ENCODE measurements around the gene LRP3.

Gene LRP3

DNA sequence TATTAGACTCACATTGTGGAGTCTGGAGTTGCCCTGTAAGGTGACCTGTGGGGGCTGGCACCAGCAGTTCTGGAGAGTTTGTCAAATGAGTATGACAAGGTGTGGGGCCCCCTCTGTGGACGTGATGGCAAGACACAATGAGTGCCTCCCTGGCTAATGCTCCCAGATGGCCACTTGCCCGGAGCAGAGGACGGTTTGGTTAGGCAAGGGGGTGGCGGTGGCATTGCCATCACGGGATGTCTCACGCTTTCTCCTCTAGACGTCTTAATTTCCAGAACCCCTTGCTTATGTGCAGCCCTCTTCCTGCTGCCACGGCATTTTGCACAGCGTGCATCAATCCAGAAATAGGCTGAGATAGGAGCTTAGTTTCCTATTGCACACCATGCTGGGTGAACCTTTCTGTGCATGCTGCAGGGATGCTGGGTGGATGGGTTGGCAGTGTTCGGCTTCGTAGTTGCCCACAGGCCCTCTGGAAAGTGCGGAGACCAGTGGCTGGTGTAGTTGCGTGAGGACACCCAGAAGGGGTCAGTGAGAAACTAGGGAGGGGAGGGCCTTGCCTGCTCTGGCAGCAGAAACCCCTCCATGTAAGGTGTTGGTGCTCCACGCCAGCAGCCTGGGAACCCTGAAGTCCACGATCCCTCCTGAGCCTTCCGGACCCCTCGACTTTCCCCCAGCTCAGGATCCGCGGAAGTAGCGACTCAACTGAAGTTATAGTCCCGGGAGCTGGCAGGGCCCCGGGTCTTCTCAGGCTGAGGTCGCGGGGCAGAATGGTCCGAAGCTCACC lies 18.1 kb upstream of the LRP3 start:
- Histone ChIP-seq H3K27me3 (ENCODE audit: control insufficient read depth, insufficient read depth, low read length) (no peaks in the 10 kb centered on the region), H3K9me3 (ENCODE audit: control insufficient read depth, low read length) (no peaks in the 10 kb centered on the region), H3K27ac (peak overlapping the region; percentile 93), H2AFZ (peak overlapping the region; percentile 89), H3K4me3 (ENCODE audit: low read depth, low read length) (peak overlapping the region; percentile 81), H3K79me2 (no peaks in the 10 kb centered on the region), H3K36me3 (ENCODE audit: control insufficient read depth, insufficient read depth, low read length) (no peaks in the 10 kb centered on the region), H3K9ac (peak overlapping the region; percentile 70), H3K4me1 (peaks cover 7% of the 10 kb centered on the region), H3K4me2 (ENCODE audit: low read length) (peak overlapping the region; percentile 69)
- TF ChIP-seq, protein P1, sequence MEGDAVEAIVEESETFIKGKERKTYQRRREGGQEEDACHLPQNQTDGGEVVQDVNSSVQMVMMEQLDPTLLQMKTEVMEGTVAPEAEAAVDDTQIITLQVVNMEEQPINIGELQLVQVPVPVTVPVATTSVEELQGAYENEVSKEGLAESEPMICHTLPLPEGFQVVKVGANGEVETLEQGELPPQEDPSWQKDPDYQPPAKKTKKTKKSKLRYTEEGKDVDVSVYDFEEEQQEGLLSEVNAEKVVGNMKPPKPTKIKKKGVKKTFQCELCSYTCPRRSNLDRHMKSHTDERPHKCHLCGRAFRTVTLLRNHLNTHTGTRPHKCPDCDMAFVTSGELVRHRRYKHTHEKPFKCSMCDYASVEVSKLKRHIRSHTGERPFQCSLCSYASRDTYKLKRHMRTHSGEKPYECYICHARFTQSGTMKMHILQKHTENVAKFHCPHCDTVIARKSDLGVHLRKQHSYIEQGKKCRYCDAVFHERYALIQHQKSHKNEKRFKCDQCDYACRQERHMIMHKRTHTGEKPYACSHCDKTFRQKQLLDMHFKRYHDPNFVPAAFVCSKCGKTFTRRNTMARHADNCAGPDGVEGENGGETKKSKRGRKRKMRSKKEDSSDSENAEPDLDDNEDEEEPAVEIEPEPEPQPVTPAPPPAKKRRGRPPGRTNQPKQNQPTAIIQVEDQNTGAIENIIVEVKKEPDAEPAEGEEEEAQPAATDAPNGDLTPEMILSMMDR (IDR thresholded peaks at IDR 0.05), result peak; percentile 5

DNA sequence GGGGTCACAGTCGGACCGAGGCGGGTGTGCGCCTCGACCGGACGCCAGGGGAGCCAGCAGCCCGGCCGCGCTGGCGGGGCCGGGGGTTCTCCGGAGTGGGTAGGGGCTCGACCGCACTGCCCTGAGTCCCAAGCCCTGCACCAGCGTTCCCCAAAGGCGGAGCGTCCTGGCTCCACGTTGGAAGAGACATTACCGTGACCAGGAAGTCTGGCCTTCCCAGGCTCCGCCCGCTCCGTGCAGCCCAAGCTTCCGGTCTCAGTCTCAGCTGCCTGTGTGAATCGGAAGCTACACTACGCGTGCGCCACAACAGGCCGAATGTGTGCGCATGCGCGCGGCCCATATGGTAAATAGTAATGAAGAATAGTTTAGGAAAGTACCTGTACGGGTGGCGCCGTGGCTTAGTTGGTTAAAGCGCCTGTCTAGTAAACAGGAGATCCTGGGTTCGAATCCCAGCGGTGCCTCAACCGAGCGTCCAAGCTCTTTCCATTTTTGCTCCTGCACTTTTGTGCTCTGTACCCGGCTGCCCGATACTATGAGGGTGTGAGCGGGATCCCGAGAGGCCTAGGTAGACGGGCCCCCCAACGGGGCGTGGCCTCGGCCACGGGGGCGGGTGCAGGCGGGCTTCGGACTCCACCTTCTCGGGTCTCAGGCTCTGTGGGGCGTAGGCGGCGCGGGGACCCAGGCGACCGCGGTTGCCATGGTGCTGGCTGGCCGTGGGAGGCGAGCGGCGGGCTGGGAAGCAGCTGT lies 17.3 kb upstream of the LRP3 start:
- Histone ChIP-seq H3K27me3 (ENCODE audit: control insufficient read depth, insufficient read depth, low read length) (no peaks in the 10 kb centered on the region), H3K4me3 (ENCODE audit: low read depth, low read length) (peak overlapping the region; percentile 81), H3K27ac (peak overlapping the region; percentile 93), H2AFZ (peak overlapping the region; percentile 89), H3K9ac (peak overlapping the region; percentile 70), H3K4me2 (ENCODE audit: low read length) (peak overlapping the region; percentile 69), H3K9me3 (ENCODE audit: control insufficient read depth, low read length) (no peaks in the 10 kb centered on the region), H3K4me1 (peaks cover 7% of the 10 kb centered on the region), H3K79me2 (no peaks in the 10 kb centered on the region), H3K36me3 (ENCODE audit: control insufficient read depth, insufficient read depth, low read length) (no peaks in the 10 kb centered on the region)
- TF ChIP-seq, protein P1 (IDR thresholded peaks at IDR 0.05), result no peak

GRCh38 chr19:33177417-33177979 lies 16.6 kb upstream of the LRP3 start:
- Histone ChIP-seq H3K9ac (no peak overlapping the region), H3K79me2 (no peaks in the 10 kb centered on the region), H3K4me3 (ENCODE audit: low read depth, low read length) (peak overlapping the region; percentile 81), H3K9me3 (ENCODE audit: control insufficient read depth, low read length) (no peaks in the 10 kb centered on the region), H3K27me3 (ENCODE audit: control insufficient read depth, insufficient read depth, low read length) (no peaks in the 10 kb centered on the region), H3K36me3 (ENCODE audit: control insufficient read depth, insufficient read depth, low read length) (no peaks in the 10 kb centered on the region), H3K4me1 (peaks cover 7% of the 10 kb centered on the region), H3K27ac (peak overlapping the region; percentile 93), H2AFZ (peak overlapping the region; percentile 89), H3K4me2 (ENCODE audit: low read length) (peak overlapping the region; percentile 69)
- TF ChIP-seq, protein P1 (IDR thresholded peaks at IDR 0.05), result peak; percentile 54

DNA sequence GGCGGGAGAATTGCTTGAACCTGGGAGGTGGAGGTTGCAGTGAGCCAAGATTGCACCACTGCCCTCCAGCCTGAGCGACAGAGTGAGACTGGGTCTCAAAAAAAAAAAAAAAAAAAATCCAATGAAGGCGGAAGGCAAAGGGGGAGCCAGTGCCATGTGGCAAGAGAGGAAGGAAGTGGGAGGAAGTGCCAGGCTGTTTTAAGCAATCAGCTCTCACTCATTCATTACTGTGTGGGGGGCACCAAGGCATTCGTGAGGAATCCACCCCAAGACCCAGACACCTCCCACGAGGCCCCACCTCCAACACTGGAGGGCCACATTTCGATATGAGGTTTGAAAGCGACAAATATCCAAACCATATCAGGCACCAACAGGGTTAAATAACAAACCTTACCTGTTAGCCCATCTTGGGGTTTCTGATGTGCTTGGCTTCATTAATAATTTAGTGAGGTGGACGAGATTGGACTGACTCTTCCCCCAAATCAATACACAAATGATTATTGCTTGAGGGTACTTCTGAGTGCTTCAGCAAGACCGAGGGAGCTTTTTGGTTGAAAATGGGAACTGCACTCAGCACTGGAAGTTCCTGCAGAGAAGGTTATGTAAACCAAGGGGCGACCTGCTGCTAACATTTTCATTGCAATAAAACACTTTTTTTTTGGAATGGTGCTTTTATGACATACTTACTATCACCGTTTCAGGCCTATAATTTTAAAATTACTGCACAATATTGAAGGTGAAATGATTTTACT lies 7.5 kb upstream of the LRP3 start:
- H3K27me3 ChIP-seq (ENCODE audit: control insufficient read depth, insufficient read depth, low read length), result no peaks in the 10 kb centered on the region
- TF ChIP-seq, protein P1 (IDR thresholded peaks at IDR 0.05), result no peak
- H3K4me1 ChIP-seq, result peaks cover 4% of the 10 kb centered on the region
- no peaks in the 10 kb centered on the region for H3K79me2 ChIP-seq
- H2AFZ ChIP-seq, result no peak overlapping the region
- H3K9me3 ChIP-seq (ENCODE audit: control insufficient read depth, low read length), result no peaks in the 10 kb centered on the region
- no peaks in the 10 kb centered on the region for H3K36me3 ChIP-seq (ENCODE audit: control insufficient read depth, insufficient read depth, low read length)
- peak overlapping the region; percentile 42 for H3K4me2 ChIP-seq (ENCODE audit: low read length)
- no peak overlapping the region for H3K27ac ChIP-seq
- no peak overlapping the region for H3K4me3 ChIP-seq (ENCODE audit: low read depth, low read length)
- no peak overlapping the region for H3K9ac ChIP-seq
